Measurements from ENCODE around the gene INVS. TPM values are rescaled to one million over a fixed set of nuclear protein-coding genes. Genes with fewer than 3 reads are reported as not detected.

INVS gene
- total RNA-seq, 4 donors from 2014 or later, result 21.0 to 47.8 (median 31.6) TPM

GRCh38 chr9:100346836-100347235 is 247.8 kb downstream of the INVS start:
- intact Hi-C loops (cut with DNase I; ENCODE audit: low total_unique reads) (no loop called here), in situ Hi-C loops (cut with MboI; ENCODE audit: low pct_ligation_motif_present in 1 of 4, low pct_unique_long_range_greater_than_20kb in 1 of 4, low sequenced_read_pairs in 3 of 4) (loop anchor here in 3 of 4 donors (25.0 kb wide), 3 partner anchors 240 to 535 kb away; partner anchors contain the start of genes CAVIN4 (in 1 of the 3) and NR4A3 (in 1 of the 3))
- TF ChIP-seq POLR2A (IDR thresholded peaks at IDR 0.05), result no peak
- TF ChIP-seq, protein P1, sequence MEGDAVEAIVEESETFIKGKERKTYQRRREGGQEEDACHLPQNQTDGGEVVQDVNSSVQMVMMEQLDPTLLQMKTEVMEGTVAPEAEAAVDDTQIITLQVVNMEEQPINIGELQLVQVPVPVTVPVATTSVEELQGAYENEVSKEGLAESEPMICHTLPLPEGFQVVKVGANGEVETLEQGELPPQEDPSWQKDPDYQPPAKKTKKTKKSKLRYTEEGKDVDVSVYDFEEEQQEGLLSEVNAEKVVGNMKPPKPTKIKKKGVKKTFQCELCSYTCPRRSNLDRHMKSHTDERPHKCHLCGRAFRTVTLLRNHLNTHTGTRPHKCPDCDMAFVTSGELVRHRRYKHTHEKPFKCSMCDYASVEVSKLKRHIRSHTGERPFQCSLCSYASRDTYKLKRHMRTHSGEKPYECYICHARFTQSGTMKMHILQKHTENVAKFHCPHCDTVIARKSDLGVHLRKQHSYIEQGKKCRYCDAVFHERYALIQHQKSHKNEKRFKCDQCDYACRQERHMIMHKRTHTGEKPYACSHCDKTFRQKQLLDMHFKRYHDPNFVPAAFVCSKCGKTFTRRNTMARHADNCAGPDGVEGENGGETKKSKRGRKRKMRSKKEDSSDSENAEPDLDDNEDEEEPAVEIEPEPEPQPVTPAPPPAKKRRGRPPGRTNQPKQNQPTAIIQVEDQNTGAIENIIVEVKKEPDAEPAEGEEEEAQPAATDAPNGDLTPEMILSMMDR (IDR thresholded peaks at IDR 0.05), result no peak
- TF ChIP-seq POLR2AphosphoS5 (IDR thresholded peaks at IDR 0.05), result no peak
- H3K9me3 ChIP-seq, result no peaks in the 10 kb centered on the region
- H3K27ac ChIP-seq, result no peak overlapping the region
- DNase-seq, result no peak
- peaks cover 0 to 6% (median 0%) of the 10 kb centered on the region in 4 donors for H3K36me3 ChIP-seq
- H3K4me1 ChIP-seq, result peaks cover 5 to 18% (median 7%) of the 10 kb centered on the region in 4 donors
- H3K27me3 ChIP-seq, result no peaks in the 10 kb centered on the region
- WGBS, 2 donors (ENCODE audit: low coverage in 1 of 2), result 76 to 88% methylated on average over 1 to 3 of the region's 3 CpGs
- no peak overlapping the region for H3K4me3 ChIP-seq

DNA sequence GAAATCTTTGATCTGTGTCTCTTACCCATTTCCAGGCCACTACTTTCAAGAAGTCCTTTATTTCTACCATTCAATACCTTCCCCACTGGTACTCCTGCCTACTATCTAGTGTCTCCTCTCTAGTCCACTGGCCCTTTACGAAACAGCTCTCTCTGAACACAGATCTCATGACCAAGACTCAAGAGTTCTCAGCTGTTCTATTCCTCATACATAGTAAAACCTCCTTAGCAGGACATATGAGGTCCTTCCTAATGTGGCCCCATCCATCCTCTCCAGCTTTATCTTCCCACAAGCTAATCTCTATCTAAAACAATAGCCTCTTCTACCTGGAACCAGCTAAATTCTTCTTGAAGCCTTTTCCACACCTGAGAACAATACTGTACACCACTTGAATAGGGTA is 251.1 kb downstream of the INVS start:
- in situ Hi-C loops (cut with MboI; ENCODE audit: low pct_ligation_motif_present in 1 of 4, low pct_unique_long_range_greater_than_20kb in 1 of 4, low sequenced_read_pairs in 3 of 4) (loop anchor here in 1 of 4 donors (10.0 kb wide), 1 partner anchor 65 kb away; no protein-coding TSS in a partner anchor), intact Hi-C loops (cut with DNase I; ENCODE audit: low total_unique reads) (loop anchor here (10.0 kb wide), 1 partner anchor 85 kb away; no protein-coding TSS in a partner anchor)
- 82 to 95% methylated on average over 1 of the region's 1 CpG for WGBS, 2 donors (ENCODE audit: low coverage in 1 of 2)
- H3K36me3 ChIP-seq, result peaks cover 0 to 6% (median 0%) of the 10 kb centered on the region in 4 donors
- TF ChIP-seq EP300 (IDR thresholded peaks at IDR 0.05; ENCODE audit: low read depth) (no peak), POLR2AphosphoS5 (IDR thresholded peaks at IDR 0.05) (no peak), POLR2A (IDR thresholded peaks at IDR 0.05) (no peak)
- TF ChIP-seq, protein P1 (IDR thresholded peaks at IDR 0.05), result no peak
- no peak for DNase-seq
- no peaks in the 10 kb centered on the region for H3K9me3 ChIP-seq
- H3K4me1 ChIP-seq, result peaks cover 5 to 27% (median 10%) of the 10 kb centered on the region in 4 donors
- no peak overlapping the region for H3K4me3 ChIP-seq
- H3K27ac ChIP-seq, result no peak overlapping the region
- no peaks in the 10 kb centered on the region for H3K27me3 ChIP-seq

Small RNA genes within 50 kb of the gene (small RNA-seq; reads per million reads assigned to genes)
- 0 to 0.28 (median 0) reads per million in 4 donors for gene RN7SL75P

Other genes with a start within 250 kb of the INVS start
- gene STX17, start 192.6 kb upstream of the INVS start, total RNA-seq, result 100 to 1,000 TPM in 1 of 4 donors, 10 to 100 TPM in 2, 1 to 10 TPM in 1; 6.7 to 363 (median 37.1) TPM
- 10 to 100 TPM in 3 of 4 donors, 1 to 10 TPM in 1; 7.8 to 18.7 (median 16.4) TPM for gene ERP44, start 243 bp upstream of the INVS start, total RNA-seq